ENCODE data around the gene OTOP3. TPM values are rescaled to one million over a fixed set of nuclear protein-coding genes. Genes with fewer than 3 reads are reported as not detected.

The OTOP3 gene
- total and polyA plus RNA-seq, 2 donors (not counting 3 experiments of a cell fraction or from before 2014, with no cell fraction given): not detected

DNA sequence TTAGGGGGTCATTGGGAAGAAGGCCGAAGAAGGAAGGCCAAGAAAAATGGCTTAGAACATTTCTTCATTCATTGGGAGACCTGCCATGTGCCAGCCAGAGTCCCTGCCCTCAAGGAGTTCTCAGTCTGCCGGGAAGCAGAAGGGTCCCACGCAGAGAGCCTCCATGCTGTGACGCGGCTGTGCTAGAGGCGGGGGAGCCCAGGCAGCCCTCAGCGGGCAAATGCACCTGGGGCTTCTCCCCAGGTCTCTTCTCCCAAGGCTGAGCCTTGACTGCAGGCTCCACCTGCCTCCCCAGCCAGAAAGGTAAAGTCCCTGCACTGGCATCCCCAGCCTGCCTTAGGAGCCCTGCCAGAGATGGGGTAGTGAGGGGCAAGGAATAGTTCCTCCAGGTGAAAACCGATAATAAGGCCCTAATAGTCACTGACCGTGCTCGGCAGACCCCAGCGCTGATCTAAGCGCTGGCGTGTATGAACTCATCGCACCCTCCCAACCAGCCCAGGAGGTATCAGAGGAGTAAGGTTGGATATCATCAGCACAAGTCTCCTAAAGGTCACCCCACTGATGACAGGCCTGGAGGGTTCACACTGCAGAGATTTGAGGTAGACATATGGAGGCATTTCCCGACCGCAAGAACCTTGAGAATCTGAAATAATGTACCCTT, 45.8 kb downstream of the OTOP3 start:
- no peaks in the 10 kb centered on the region for H4K20me1 ChIP-seq (replicated peaks; ENCODE audit: control insufficient read depth, extremely low read depth, insufficient read depth, low read length)
- peak overlapping the region; percentile 17 for H3K9ac ChIP-seq (replicated peaks; ENCODE audit: extremely low read depth, insufficient read depth, low read length)
- TSS peak; percentile 57 for BruUV-seq (replicated peaks)

More for the DNA sequence above, 45.8 kb downstream of the OTOP3 start:
- no peaks in the 10 kb centered on the region for H3K36me3 ChIP-seq (ENCODE audit: control insufficient read depth in 2 of 2, extremely low read depth in 1 of 2, insufficient read depth in 2 of 2, low read length in 2 of 2)
- ChIA-PET POLR2A (no interaction called here), CTCF (no interaction called here)
- no peak for FAIRE-seq
- intact Hi-C loops (cut with micrococcal nuclease) (no loop called here), dilution Hi-C loops (cut with MboI; ENCODE audit: extremely low pct_ligation_motif_present, low sequenced_read_pairs) (no loop called here)
- peak overlapping the region in 2 of 3 experiments; percentile 25 to 38 for H3K4me3 ChIP-seq (replicated peaks in 1 of 3; ENCODE audit: insufficient read depth in 1 of 3, low read depth in 1 of 3, low read length in 3 of 3)
- peak overlapping the region; percentile 46 for H2AFZ ChIP-seq (ENCODE audit: low read depth, low read length)
- peaks cover 11% of the 10 kb centered on the region for H3K4me1 ChIP-seq (ENCODE audit: control insufficient read depth, extremely low read depth, insufficient read depth, low read length)
- no peak for DNase-seq (ENCODE audit: low read depth, low spot score)
- peak overlapping the region; percentile 35 for H3K4me2 ChIP-seq (ENCODE audit: insufficient read depth, low read length)
- H3K79me2 ChIP-seq (ENCODE audit: control insufficient read depth, insufficient read depth, low read length): no peaks in the 10 kb centered on the region
- peak overlapping the region; percentile 1 for H3K27ac ChIP-seq (ENCODE audit: insufficient read depth, low read depth, low read length)
- TF ChIP-seq, protein P1, sequence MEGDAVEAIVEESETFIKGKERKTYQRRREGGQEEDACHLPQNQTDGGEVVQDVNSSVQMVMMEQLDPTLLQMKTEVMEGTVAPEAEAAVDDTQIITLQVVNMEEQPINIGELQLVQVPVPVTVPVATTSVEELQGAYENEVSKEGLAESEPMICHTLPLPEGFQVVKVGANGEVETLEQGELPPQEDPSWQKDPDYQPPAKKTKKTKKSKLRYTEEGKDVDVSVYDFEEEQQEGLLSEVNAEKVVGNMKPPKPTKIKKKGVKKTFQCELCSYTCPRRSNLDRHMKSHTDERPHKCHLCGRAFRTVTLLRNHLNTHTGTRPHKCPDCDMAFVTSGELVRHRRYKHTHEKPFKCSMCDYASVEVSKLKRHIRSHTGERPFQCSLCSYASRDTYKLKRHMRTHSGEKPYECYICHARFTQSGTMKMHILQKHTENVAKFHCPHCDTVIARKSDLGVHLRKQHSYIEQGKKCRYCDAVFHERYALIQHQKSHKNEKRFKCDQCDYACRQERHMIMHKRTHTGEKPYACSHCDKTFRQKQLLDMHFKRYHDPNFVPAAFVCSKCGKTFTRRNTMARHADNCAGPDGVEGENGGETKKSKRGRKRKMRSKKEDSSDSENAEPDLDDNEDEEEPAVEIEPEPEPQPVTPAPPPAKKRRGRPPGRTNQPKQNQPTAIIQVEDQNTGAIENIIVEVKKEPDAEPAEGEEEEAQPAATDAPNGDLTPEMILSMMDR (IDR thresholded peaks at IDR 0.05; ENCODE audit: extremely low read depth in 1 of 2, insufficient read depth in 1 of 2, low read depth in 1 of 2, low read length in 2 of 2): no peak
- TF ChIP-seq, protein P2, sequence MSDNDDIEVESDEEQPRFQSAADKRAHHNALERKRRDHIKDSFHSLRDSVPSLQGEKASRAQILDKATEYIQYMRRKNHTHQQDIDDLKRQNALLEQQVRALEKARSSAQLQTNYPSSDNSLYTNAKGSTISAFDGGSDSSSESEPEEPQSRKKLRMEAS (IDR thresholded peaks at IDR 0.05; ENCODE audit: insufficient read depth, insufficient read length): no peak
- TF ChIP-seq POLR2A (IDR thresholded peaks at IDR 0.05; ENCODE audit: low read depth, low read length) (no peak), FOS (IDR thresholded peaks at IDR 0.05; ENCODE audit: borderline replicate concordance, insufficient read depth, low read length) (no peak), EZH2 (IDR thresholded peaks at IDR 0.05; ENCODE audit: borderline replicate concordance, low read depth, low read length, severe bottlenecking) (no peak), MYC (IDR thresholded peaks at IDR 0.05; ENCODE audit: low read depth, low read length) (no peak), JUN (IDR thresholded peaks at IDR 0.05; ENCODE audit: borderline replicate concordance, insufficient read depth, insufficient read length, low read depth) (no peak), GATA2 (IDR thresholded peaks at IDR 0.05; ENCODE audit: insufficient read depth, insufficient read length, low read depth, low read length) (no peak), POLR2AphosphoS5 (IDR thresholded peaks at IDR 0.05; ENCODE audit: insufficient read depth, low read depth, low read length) (no peak)
- peaks cover 0 to 2% of the 10 kb centered on the region in 2 experiments for H3K27me3 ChIP-seq (ENCODE audit: control insufficient read depth in 2 of 2, insufficient read depth in 2 of 2, low read length in 2 of 2)
- no peaks in the 10 kb centered on the region for H3K9me1 ChIP-seq (replicated peaks; ENCODE audit: control insufficient read depth, extremely low read depth, insufficient read depth, low read length)
- H3K9me3 ChIP-seq (replicated peaks; ENCODE audit: control insufficient read depth, insufficient read depth, low read length): no peaks in the 10 kb centered on the region

Measured in endothelial cell of umbilical vein (primary cell).